ENCODE measurements around the gene SRPX2.

- TF ChIP-seq JUND (IDR thresholded peaks at IDR 0.05) = no peak
- TF ChIP-seq, protein P1, sequence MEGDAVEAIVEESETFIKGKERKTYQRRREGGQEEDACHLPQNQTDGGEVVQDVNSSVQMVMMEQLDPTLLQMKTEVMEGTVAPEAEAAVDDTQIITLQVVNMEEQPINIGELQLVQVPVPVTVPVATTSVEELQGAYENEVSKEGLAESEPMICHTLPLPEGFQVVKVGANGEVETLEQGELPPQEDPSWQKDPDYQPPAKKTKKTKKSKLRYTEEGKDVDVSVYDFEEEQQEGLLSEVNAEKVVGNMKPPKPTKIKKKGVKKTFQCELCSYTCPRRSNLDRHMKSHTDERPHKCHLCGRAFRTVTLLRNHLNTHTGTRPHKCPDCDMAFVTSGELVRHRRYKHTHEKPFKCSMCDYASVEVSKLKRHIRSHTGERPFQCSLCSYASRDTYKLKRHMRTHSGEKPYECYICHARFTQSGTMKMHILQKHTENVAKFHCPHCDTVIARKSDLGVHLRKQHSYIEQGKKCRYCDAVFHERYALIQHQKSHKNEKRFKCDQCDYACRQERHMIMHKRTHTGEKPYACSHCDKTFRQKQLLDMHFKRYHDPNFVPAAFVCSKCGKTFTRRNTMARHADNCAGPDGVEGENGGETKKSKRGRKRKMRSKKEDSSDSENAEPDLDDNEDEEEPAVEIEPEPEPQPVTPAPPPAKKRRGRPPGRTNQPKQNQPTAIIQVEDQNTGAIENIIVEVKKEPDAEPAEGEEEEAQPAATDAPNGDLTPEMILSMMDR (IDR thresholded peaks at IDR 0.05) = no peak
- TF ChIP-seq EP300 (IDR thresholded peaks at IDR 0.05; ENCODE audit: borderline replicate concordance in 1 of 2, low read depth in 1 of 2, low read length in 1 of 2) = no peak
- no peak for TF ChIP-seq CHD2 (IDR thresholded peaks at IDR 0.05; ENCODE audit: low read length, partially characterized antibody)
- TF ChIP-seq TEAD4 (IDR thresholded peaks at IDR 0.05; ENCODE audit: borderline replicate concordance, insufficient read depth) = no peak
- no peak for TF ChIP-seq GATA2 (CRISPR knock-in tag; IDR thresholded peaks at IDR 0.05)
- TF ChIP-seq TAF1 (IDR thresholded peaks at IDR 0.05; ENCODE audit: borderline replicate concordance, low read depth, low read length) = no peak
These were observed 44.5 kb upstream of the SRPX2 start for GRCh38 chrX:100599456-100599855.
